Fibroblast of mammary gland (primary cell): ENCODE data around the gene TCP11L1.

Source experiments
- DNase-seq: peaks from one replicate; pipeline ENCODE4 v3.0.0-alpha.2; 2010; ENCODE audit warnings: low read depth
- H3K4me3 ChIP-seq: 2 replicates; pipeline ENCODE4 v1.5.1; 2011; ENCODE audit warnings: low read depth, mild to moderate bottlenecking, low read length, moderate library complexity; ENCODE audit not compliant: control insufficient read depth
- TF ChIP-seq, protein P1 (sequence below): conservative IDR thresholded peaks from 2 replicates; pipeline ENCODE4 v1.5.1; 2011; ENCODE audit warnings: low read depth, low read length, inconsistent platforms; ENCODE audit not compliant: control insufficient read depth, insufficient read depth

TCP11L1 gene, protein sequence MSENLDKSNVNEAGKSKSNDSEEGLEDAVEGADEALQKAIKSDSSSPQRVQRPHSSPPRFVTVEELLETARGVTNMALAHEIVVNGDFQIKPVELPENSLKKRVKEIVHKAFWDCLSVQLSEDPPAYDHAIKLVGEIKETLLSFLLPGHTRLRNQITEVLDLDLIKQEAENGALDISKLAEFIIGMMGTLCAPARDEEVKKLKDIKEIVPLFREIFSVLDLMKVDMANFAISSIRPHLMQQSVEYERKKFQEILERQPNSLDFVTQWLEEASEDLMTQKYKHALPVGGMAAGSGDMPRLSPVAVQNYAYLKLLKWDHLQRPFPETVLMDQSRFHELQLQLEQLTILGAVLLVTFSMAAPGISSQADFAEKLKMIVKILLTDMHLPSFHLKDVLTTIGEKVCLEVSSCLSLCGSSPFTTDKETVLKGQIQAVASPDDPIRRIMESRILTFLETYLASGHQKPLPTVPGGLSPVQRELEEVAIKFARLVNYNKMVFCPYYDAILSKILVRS

DNA sequence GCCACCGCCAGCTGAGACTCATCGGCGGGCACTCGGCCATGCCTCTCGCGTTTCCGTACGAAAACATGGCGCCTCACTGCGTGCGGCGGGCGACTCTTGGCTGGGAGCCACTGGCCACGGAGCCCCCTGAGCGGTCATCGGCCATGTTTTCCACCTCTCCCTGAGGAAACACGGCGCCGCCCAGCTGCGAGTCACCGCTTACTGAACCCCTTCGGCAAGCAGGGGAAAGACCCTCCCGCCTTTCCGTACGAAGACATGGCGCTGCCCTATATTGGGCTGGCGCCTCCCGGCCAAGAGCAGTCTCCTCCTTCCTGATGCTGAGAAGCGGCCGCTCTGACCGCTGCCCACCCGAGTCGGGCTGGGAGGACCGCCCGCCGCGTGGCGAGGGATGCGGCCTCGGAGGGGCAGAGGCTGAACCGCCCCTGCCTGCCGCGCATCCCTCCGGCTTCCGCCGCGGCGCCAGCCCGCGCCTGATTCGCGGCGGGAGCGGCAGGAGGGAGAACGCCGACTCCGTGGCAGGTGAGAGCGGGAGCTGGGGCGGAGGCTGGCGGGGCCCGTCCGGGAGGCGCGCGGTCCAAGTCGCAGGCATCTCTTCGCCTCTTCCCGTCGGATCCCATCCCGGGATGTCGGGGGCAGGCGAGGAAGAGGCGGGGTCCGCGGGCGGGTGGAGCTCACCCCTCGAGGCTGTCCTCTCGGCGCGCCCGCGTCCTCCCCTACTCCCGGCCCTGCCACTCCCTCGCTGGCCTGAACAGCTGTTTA, at the start of gene TCP11L1:
Gene TCP11L1, plus strand, starts transcription at position 299 of the 759 bp plus-strand sequence. CDS start 4,202 bp downstream, outside the sequence.
- H3K4me3 ChIP-seq = peak within 1 kb of the TSS; percentile 80
- peak; percentile 91 for DNase-seq
- TF ChIP-seq, protein P1, sequence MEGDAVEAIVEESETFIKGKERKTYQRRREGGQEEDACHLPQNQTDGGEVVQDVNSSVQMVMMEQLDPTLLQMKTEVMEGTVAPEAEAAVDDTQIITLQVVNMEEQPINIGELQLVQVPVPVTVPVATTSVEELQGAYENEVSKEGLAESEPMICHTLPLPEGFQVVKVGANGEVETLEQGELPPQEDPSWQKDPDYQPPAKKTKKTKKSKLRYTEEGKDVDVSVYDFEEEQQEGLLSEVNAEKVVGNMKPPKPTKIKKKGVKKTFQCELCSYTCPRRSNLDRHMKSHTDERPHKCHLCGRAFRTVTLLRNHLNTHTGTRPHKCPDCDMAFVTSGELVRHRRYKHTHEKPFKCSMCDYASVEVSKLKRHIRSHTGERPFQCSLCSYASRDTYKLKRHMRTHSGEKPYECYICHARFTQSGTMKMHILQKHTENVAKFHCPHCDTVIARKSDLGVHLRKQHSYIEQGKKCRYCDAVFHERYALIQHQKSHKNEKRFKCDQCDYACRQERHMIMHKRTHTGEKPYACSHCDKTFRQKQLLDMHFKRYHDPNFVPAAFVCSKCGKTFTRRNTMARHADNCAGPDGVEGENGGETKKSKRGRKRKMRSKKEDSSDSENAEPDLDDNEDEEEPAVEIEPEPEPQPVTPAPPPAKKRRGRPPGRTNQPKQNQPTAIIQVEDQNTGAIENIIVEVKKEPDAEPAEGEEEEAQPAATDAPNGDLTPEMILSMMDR = no peak

DNA sequence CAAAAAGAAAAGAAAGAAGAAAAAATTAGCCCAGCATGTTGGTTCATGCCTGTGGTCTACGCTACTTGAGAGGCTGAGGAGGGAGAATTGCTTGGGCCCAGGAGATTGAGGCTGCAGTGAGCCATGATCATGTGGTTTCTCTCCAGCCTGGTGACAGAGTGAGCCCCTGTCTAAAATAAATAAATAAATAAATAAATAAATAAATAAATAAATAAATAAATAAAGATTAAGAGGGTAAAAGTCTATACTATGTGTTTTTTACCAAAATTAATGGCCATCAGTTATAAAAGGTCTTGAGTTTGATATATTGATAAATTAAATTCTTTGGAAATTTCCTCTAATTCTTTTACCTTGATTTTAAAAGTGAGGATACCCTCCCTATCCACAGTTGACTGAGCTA, 48.9 kb upstream of the TCP11L1 start:
- no peak for DNase-seq
- TF ChIP-seq, protein P1 = no peak
- no peak overlapping the region for H3K4me3 ChIP-seq

DNA sequence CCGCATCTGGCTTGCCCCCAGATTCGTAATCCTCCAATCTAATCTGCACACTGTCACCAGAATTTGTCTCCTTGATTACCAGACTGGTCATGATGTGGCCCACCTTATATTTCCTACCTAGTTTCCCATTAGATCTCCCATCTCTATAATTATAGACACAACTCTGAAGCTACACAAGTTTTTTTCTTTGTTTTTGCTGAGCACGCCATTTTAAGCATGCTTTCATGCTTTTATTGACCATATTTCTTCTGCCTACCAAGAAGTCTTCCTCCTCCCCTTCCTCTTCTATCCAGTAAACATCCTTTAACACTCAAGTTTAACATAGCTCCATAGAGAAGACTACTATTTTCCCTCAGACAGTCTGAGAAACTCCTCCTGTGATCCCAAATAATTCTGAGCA, 47.9 kb upstream of the TCP11L1 start:
- H3K4me3 ChIP-seq = no peak overlapping the region
- TF ChIP-seq, protein P1 = no peak
- no peak for DNase-seq

DNA sequence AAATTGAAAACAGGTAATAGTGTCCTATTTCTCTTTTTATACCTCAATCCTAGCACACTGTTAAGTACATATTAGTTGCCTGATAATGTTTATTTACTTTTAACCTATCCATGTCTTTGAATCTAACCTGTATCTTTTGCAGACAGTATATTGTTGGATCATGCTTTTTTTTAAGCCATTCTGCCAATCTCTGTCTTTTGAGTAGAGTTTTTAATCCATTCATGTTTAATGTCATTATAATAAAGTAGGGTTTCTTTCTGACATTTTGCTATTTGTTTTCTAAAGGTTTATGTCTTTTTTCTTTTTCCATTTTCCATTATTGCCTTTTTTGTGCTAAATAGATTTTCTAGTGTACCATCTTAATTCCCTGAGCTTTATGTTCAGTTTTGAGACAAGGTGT, 47.5 kb upstream of the TCP11L1 start:
- TF ChIP-seq, protein P1 = no peak
- H3K4me3 ChIP-seq = no peak overlapping the region
- DNase-seq = no peak

DNA sequence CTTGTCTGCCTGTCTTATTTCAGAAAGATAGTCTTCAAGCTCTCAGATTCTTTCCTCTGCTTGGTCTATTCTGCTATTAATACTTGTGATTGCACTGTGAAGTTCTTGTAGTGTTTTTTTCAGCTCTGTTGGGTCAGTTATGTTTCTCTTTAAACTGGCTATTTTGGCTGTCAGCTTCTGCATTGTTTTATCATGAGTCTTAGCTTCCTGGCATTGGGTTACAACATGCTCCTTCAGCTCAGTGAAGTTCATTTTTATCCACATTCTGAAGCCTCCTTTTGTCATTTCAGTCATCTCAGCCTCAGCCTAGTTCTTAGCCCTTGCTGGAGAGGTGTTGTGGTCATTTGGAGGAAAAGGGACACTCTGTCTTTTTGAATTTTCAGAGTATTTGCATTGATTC, 39.2 kb upstream of the TCP11L1 start:
- DNase-seq = peak; percentile 72
- TF ChIP-seq, protein P1 = no peak
- H3K4me3 ChIP-seq = no peak overlapping the region

DNA sequence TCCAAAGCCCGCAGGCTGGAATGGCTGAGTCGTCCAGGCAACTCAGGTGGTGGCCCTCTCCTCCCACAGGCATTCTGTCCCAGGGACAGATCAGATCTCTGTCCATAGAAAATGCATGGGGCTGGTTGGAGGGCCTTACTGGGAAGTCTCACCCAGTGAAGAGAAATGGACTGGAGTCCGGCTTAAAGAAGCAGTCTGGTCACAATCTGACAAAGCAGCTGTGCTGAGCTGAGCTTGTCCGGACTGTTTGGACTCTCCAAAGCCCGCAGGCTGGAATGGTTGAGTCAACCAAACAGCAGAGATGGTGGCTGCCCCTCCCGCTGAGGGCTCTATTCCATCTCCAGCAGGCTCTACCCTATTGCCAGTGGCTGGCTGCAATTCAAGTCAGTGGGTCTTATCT, 38.1 kb upstream of the TCP11L1 start:
- TF ChIP-seq, protein P1 = no peak
- no peak overlapping the region for H3K4me3 ChIP-seq
- DNase-seq = no peak
